H1 (cell line): ENCODE results near the gene FBN1. TPM values are rescaled to one million over a fixed set of nuclear protein-coding genes. Genes with fewer than 3 reads are reported as not detected.

Experiments
- CTCF ChIA-PET: fragments of 300-600 bp; sonication (Branson Sonifier 250); formaldehyde crosslinking; loops from one replicate; lab custom pipeline; 2021; ENCODE audit not compliant: partially characterized antibody; lab: Charles Lee
- POLR2A ChIA-PET: fragments of 300-600 bp; sonication (Branson Sonifier 250); formaldehyde crosslinking; loops from one replicate; lab custom pipeline; 2021; ENCODE audit warnings: inconsistent platforms; ENCODE audit not compliant: partially characterized antibody; lab: Charles Lee
- DNase-seq, 2 experiments: peaks; one replicate each; pipeline versions ENCODE4 v3.0.0 to v3.0.0-alpha.2; 2010 to 2022; ENCODE audit warnings: low spot score in 2 of 2, low read depth in 1 of 2, mixed read lengths in 1 of 2
- FAIRE-seq: peaks from 2 replicates; lab custom pipeline; 2011; peaks lifted over from hg19 to GRCh38; lab: Jason Lieb, UNC
- H2AFZ ChIP-seq: 2 replicates; pipeline ENCODE4 v1.8.1; 2012; ENCODE audit warnings: low read length, inconsistent platforms
- H2AK5ac ChIP-seq: 2 replicates; pipeline ENCODE4 v1.6.1; 2013; ENCODE audit warnings: low read depth, low read length
- H2BK120ac ChIP-seq: replicated peaks from 2 replicates; pipeline ENCODE3; 2013; ENCODE audit warnings: low read depth, low read length, inconsistent platforms
- H2BK12ac ChIP-seq: 2 replicates; pipeline ENCODE4 v1.6.1; 2013; ENCODE audit warnings: low read depth, low read length
- H2BK15ac ChIP-seq: 2 replicates; pipeline ENCODE4 v1.6.1; 2013; ENCODE audit warnings: low read length
- H2BK20ac ChIP-seq: 2 replicates; pipeline ENCODE4 v1.6.1; 2013; ENCODE audit warnings: low read length
- H2BK5ac ChIP-seq: 2 replicates; pipeline ENCODE4 v1.6.1; 2013; ENCODE audit warnings: low read depth, low read length
- H3K14ac ChIP-seq: 2 replicates; pipeline ENCODE4 v1.6.1; 2013; ENCODE audit warnings: inconsistent platforms; ENCODE audit not compliant: insufficient read length
- H3K18ac ChIP-seq: 2 replicates; pipeline ENCODE4 v1.6.1; 2013; ENCODE audit warnings: low read length; ENCODE audit errors: extremely low read depth
- H3K23ac ChIP-seq: 2 replicates; pipeline ENCODE4 v1.6.1; 2013; ENCODE audit warnings: inconsistent platforms; ENCODE audit not compliant: insufficient read length
- H3K23me2 ChIP-seq: 2 replicates; pipeline ENCODE4 v1.6.1; 2013; ENCODE audit warnings: low read depth, low read length
- H3K27ac ChIP-seq: 2 replicates; pipeline ENCODE4 v1.6.1; 2011; ENCODE audit warnings: low read depth, low read length, inconsistent platforms
- H3K27me3 ChIP-seq, 4 experiments: replicated peaks in 1 of 4; 1 replicate in 1 of 4; 2 replicates in 3 of 4; pipeline versions ENCODE4 v1.6.1 to v1.8.1; 2011 to 2013; ENCODE audit warnings: low read length in 3 of 4, mild to moderate bottlenecking in 3 of 4, inconsistent platforms in 2 of 4, mixed read lengths in 2 of 4, moderate library complexity in 1 of 4; ENCODE audit not compliant: control insufficient read depth in 3 of 4, insufficient read depth in 3 of 4; ENCODE audit errors: extremely low read depth in 1 of 4
- H3K36me3 ChIP-seq, 4 experiments: 2 replicates each; pipeline versions ENCODE4 v1.6.1 to v1.8.1; 2011 to 2013; ENCODE audit warnings: mild to moderate bottlenecking in 4 of 4, low read length in 3 of 4, moderate library complexity in 2 of 4, control low read depth in 1 of 4, inconsistent platforms in 1 of 4; ENCODE audit not compliant: insufficient read depth in 4 of 4, control insufficient read depth in 2 of 4
- H3K4ac ChIP-seq: replicated peaks from 2 replicates; pipeline ENCODE3; 2013; ENCODE audit warnings: low read length, low read depth, mixed read lengths, inconsistent platforms; ENCODE audit not compliant: insufficient read length
- H3K4me1 ChIP-seq, 4 experiments: replicated peaks in 1 of 4; 1 replicate in 1 of 4; 2 replicates in 3 of 4; pipeline versions ENCODE4 v1.6.1 to v1.8.1; 2011 to 2013; ENCODE audit warnings: low read length in 3 of 4, inconsistent platforms in 2 of 4, mixed read lengths in 1 of 4; ENCODE audit not compliant: insufficient read depth in 4 of 4, control insufficient read depth in 3 of 4
- H3K4me2 ChIP-seq, 2 experiments: 2 replicates each; pipeline versions ENCODE4 v1.6.1 to v1.8.1; 2011 to 2013; ENCODE audit warnings: low read depth in 2 of 2, low read length in 2 of 2, control low read depth in 1 of 2, inconsistent platforms in 1 of 2, mild to moderate bottlenecking in 1 of 2; ENCODE audit not compliant: insufficient read depth in 1 of 2
- H3K4me3 ChIP-seq, 4 experiments: fragments of 200-600, 300-600 bp in 1 of 4; sonication (generic), shearing (Covaris generic), sonication (Bioruptor Twin) in 1 of 4; 2 replicates each; pipeline versions ENCODE4 v1.5.1 to v1.8.1; 2011 to 2016; ENCODE audit warnings: low read length in 4 of 4, low read depth in 3 of 4, control low read depth in 2 of 4, inconsistent platforms in 2 of 4, mild to moderate bottlenecking in 2 of 4, mixed read lengths in 1 of 4, moderate library complexity in 1 of 4; ENCODE audit not compliant: insufficient read depth in 2 of 4; ENCODE audit errors: extremely low read depth in 1 of 4
- H3K56ac ChIP-seq: replicated peaks from 2 replicates; pipeline ENCODE3; 2013; ENCODE audit warnings: low read depth, mild to moderate bottlenecking, mixed read lengths, low read length, inconsistent platforms; ENCODE audit not compliant: insufficient read length
- H3K79me1 ChIP-seq: 2 replicates; pipeline ENCODE4 v1.6.1; 2013; ENCODE audit warnings: low read depth, low read length, control low read depth
- H3K79me2 ChIP-seq, 2 experiments: 2 replicates each; pipeline versions ENCODE4 v1.6.1 to v1.8.1; 2012 to 2013; ENCODE audit warnings: low read length in 2 of 2, mild to moderate bottlenecking in 2 of 2, inconsistent platforms in 1 of 2; ENCODE audit not compliant: insufficient read depth in 2 of 2, control insufficient read depth in 1 of 2
- H3K9ac ChIP-seq, 4 experiments: replicated peaks in 1 of 4; 1 replicate in 1 of 4; 2 replicates in 3 of 4; pipeline versions ENCODE4 v1.6.1 to v1.8.1; 2011 to 2013; ENCODE audit warnings: low read depth in 3 of 4, low read length in 3 of 4, control low read depth in 2 of 4, mild to moderate bottlenecking in 2 of 4, moderate library complexity in 2 of 4, inconsistent platforms in 1 of 4; ENCODE audit errors: extremely low read depth in 1 of 4
- H3K9me3 ChIP-seq, 2 experiments: 2 replicates each; pipeline versions ENCODE4 v1.6.1 to v1.8.1; 2012 to 2013; ENCODE audit warnings: mild to moderate bottlenecking in 2 of 2, moderate library complexity in 2 of 2, control low read depth in 1 of 2, inconsistent platforms in 1 of 2, low read depth in 1 of 2, low read length in 1 of 2, mixed read lengths in 1 of 2; ENCODE audit not compliant: insufficient read depth in 2 of 2
- H4K20me1 ChIP-seq, 2 experiments: replicated peaks in 1 of 2; 2 replicates each; pipeline versions ENCODE3 to v1.8.1; 2011 to 2013; ENCODE audit warnings: inconsistent platforms in 2 of 2, low read length in 2 of 2, mild to moderate bottlenecking in 1 of 2; ENCODE audit not compliant: insufficient read depth in 2 of 2, control insufficient read depth in 1 of 2
- H4K5ac ChIP-seq: 2 replicates; pipeline ENCODE4 v1.6.1; 2013; ENCODE audit warnings: low read length, low read depth, mixed read lengths, inconsistent platforms; ENCODE audit not compliant: insufficient read length
- H4K8ac ChIP-seq: 2 replicates; pipeline ENCODE4 v1.8.0; 2013; ENCODE audit warnings: mild to moderate bottlenecking, moderate library complexity, low read length, inconsistent platforms; ENCODE audit not compliant: insufficient read depth; ENCODE audit errors: extremely low read depth
- H4K91ac ChIP-seq: replicated peaks from 2 replicates; pipeline ENCODE3; 2013; ENCODE audit warnings: low read length, mixed read lengths, inconsistent platforms; ENCODE audit not compliant: insufficient read length
- ASH2L ChIP-seq: fragments of 200-600, 300-600 bp; sonication (generic); IDR thresholded peaks from one replicate; pipeline ENCODE4 v1.7.1; 2017; ENCODE audit warnings: low read length
- ATF2 ChIP-seq: IDR thresholded peaks from 2 replicates; pipeline ENCODE4 v1.6.1; 2012; ENCODE audit warnings: low read length, inconsistent platforms
- BRCA1 ChIP-seq: IDR thresholded peaks from 2 replicates; pipeline ENCODE4 v1.6.1; 2012; ENCODE audit warnings: low read depth, low read length, improper control_type of control experiment
- EP300 ChIP-seq, 2 experiments: IDR thresholded peaks; 1 replicate in 1 of 2; 2 replicates in 1 of 2; pipeline ENCODE4 v1.6.1; 2011 to 2012; ENCODE audit warnings: low read depth in 2 of 2, low read length in 2 of 2, mild to moderate bottlenecking in 2 of 2, borderline replicate concordance in 1 of 2, inconsistent platforms in 1 of 2, moderate library complexity in 1 of 2
- JUN ChIP-seq: IDR thresholded peaks from 2 replicates; pipeline ENCODE4 v1.6.1; 2011; ENCODE audit warnings: low read depth, mild to moderate bottlenecking, improper control_type of control experiment, low read length
- KDM4A ChIP-seq: IDR thresholded peaks from one replicate; pipeline ENCODE4 v1.7.1; 2012; ENCODE audit warnings: low read depth, mild to moderate bottlenecking, moderate library complexity, low read length, inconsistent platforms; ENCODE audit not compliant: severe bottlenecking
- RFX5 ChIP-seq: IDR thresholded peaks from 2 replicates; pipeline ENCODE4 v1.6.1; 2011; ENCODE audit warnings: low read depth, low read length, improper control_type of control experiment, borderline replicate concordance
- RXRA ChIP-seq: IDR thresholded peaks from 2 replicates; pipeline ENCODE4 v1.6.1; 2011; ENCODE audit warnings: low read depth, mild to moderate bottlenecking, low read length, moderate library complexity; ENCODE audit not compliant: insufficient read depth
- SRF ChIP-seq: IDR thresholded peaks from 2 replicates; pipeline ENCODE4 v1.6.1; 2011; ENCODE audit warnings: mild to moderate bottlenecking, low read depth, low read length, moderate library complexity
- WGBS, 2 experiments: shearing (Covaris generic) in 1 of 2; methylation state at CpG; one replicate each; pipeline versions ENCODE4 v1.1.6 to v1.1.7; 2013 to 2015; ENCODE audit warnings: low lambda C conversion rate in 2 of 2, mixed read lengths in 2 of 2, inconsistent platforms in 1 of 2, low coverage in 1 of 2, missing lambda C conversion rate in 1 of 2; ENCODE audit not compliant: insufficient replicate concordance in 2 of 2, insufficient coverage in 1 of 2, insufficient read length in 1 of 2; ENCODE audit errors: extremely low coverage in 1 of 2, missing lambda C conversion rate in 1 of 2; 5-methylcytosine and 5-hydroxymethylcytosine counted together
- polyA plus RNA-seq, 7 experiments: library from polyadenylated mRNA; depleted of rRNA in 3 of 7; stranded (reverse) in 5 of 7; unstranded in 2 of 7; fragments of >200 nt in 5 of 7; fragments of 200-250 nt in 2 of 7; gene quantifications; 1 replicate in 5 of 7; 2 replicates in 1 of 7; 4 replicates in 1 of 7; pipeline versions ENCODE4 v1.2.1 to v1.2.3, GENCODE V29; 2011 to 2013; ENCODE audit warnings: missing spikeins in 2 of 7, mixed read lengths in 2 of 7
- total RNA-seq: library from RNA; stranded (reverse); fragmentation: NEBNext Ultra II Directional; extraction: Animal tissue kit (Norgen Biotek cat#: 25700); gene quantifications from 2 replicates; pipeline ENCODE4 v1.2.1, GENCODE V29; 2021
- TF ChIP-seq, protein P1 (sequence below): IDR thresholded peaks from 2 replicates; pipeline ENCODE4 v1.6.1; 2011; ENCODE audit warnings: low read length, improper control_type of control experiment

The FBN1 gene
- total and polyA plus RNA-seq, 2 of the 8 experiments (the other 6 are each of a cell fraction or from before 2014, with no cell fraction given) = 3.0 to 4.0 TPM

DNA sequence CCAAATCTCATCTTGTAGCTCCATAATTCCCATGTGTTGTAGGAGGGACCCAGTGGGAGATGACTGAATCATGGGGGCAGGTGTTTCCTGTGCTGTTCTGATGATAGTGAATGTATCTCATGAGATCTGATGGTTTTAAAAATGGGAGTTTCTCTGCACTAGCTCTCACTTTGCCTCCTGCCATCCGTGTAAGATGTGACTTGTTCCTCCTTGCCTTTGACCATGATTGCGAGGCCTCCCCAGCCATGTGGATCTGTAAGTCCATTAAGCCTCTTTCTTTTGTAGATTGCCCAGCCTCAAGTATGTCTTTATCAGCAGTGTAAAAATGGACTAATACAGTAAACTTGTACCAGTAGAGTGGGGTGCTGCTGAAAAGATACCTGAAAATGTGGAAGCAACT is 269.7 kb downstream of the FBN1 start:
- CTCF ChIA-PET = interaction anchor here (0.9 to 2.8 kb wide), 6 partner anchors 9 to 145 kb away, joined by 3 to 12 read pairs (median 4); no protein-coding TSS in a partner anchor
- Histone ChIP-seq H2BK5ac (no peak overlapping the region), H3K56ac (no peak overlapping the region), H3K9ac (no peak overlapping the region), H2AK5ac (no peak overlapping the region), H3K23ac (no peak overlapping the region), H4K20me1 (no peaks in the 10 kb centered on the region), H3K18ac (no peak overlapping the region), H3K4me3 (no peak overlapping the region), H2BK12ac (no peak overlapping the region), H2BK15ac (no peak overlapping the region), H2BK120ac (no peak overlapping the region), H3K14ac (no peak overlapping the region), H3K79me1 (no peaks in the 10 kb centered on the region), H3K9me3 (0 out of 4 replicates have a peak, but pooled peaks cover 0 to 3% of the 10 kb centered on the region in 2 experiments), H3K4me2 (no peak overlapping the region), H4K8ac (no peak overlapping the region), H3K79me2 (no peaks in the 10 kb centered on the region), H4K5ac (no peak overlapping the region), H3K36me3 (no peaks in the 10 kb centered on the region), H3K4ac (no peak overlapping the region), H2AFZ (no peak overlapping the region), H3K27me3 (no peaks in the 10 kb centered on the region), H3K23me2 (no peaks in the 10 kb centered on the region), H3K4me1 (no peaks in the 10 kb centered on the region), H2BK20ac (no peak overlapping the region), H4K91ac (no peak overlapping the region), H3K27ac (no peak overlapping the region)
- FAIRE-seq (no peak), DNase-seq (no peak)
- POLR2A ChIA-PET = no interaction called here
- WGBS, 2 experiments = 92% methylated on average over 2 of the region's 2 CpGs; no CpG with 5 or more reads in 1 of the 2 experiments
- TF ChIP-seq SRF = no peak
- TF ChIP-seq BRCA1 = no peak
- no peak for TF ChIP-seq ATF2
- no peak for TF ChIP-seq EP300 (IDR thresholded peaks at IDR 0.05; ENCODE audit: borderline replicate concordance in 1 of 2, low read depth in 2 of 2, low read length in 2 of 2)
- TF ChIP-seq KDM4A = no peak
- TF ChIP-seq ASH2L = no peak
- TF ChIP-seq RXRA = no peak
- no peak for TF ChIP-seq JUN
- TF ChIP-seq, protein P1, sequence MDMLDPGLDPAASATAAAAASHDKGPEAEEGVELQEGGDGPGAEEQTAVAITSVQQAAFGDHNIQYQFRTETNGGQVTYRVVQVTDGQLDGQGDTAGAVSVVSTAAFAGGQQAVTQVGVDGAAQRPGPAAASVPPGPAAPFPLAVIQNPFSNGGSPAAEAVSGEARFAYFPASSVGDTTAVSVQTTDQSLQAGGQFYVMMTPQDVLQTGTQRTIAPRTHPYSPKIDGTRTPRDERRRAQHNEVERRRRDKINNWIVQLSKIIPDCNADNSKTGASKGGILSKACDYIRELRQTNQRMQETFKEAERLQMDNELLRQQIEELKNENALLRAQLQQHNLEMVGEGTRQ = no peak
- TF ChIP-seq RFX5 = no peak
